SK-N-SH treated with all-trans-retinoic acid at 6 μM for 48 hours (cell line): ENCODE data around the gene HGFAC.

ENCODE experiments used
- ARNTL ChIP-seq: fragments of 450-650 bp; formaldehyde crosslinking; IDR thresholded peaks from 2 replicates; pipeline ENCODE4 v1.5.0; 2020; ENCODE audit warnings: low read depth, mild to moderate bottlenecking, moderate library complexity, borderline replicate concordance
- ESRRG ChIP-seq: fragments of 250-450 bp; sonication (Bioruptor Pico); IDR thresholded peaks from 2 replicates; pipeline ENCODE4 v1.6.1; 2021; ENCODE audit warnings: mild to moderate bottlenecking
- GLIS3 ChIP-seq: fragments of 250-450 bp; sonication (Bioruptor Pico); IDR thresholded peaks from 2 replicates; pipeline ENCODE4 v1.5.0; 2020; ENCODE audit warnings: mild to moderate bottlenecking, moderate library complexity
- ISL1 ChIP-seq: fragments of 250-450 bp; sonication (Bioruptor Pico); IDR thresholded peaks from 2 replicates; pipeline ENCODE4 v2.1.2; 2022; ENCODE audit warnings: mild to moderate bottlenecking, moderate library complexity
- PATZ1 ChIP-seq: fragments of 250-450 bp; sonication (Bioruptor Pico); IDR thresholded peaks from 2 replicates; pipeline ENCODE4 v1.8.0; 2020; ENCODE audit warnings: mild to moderate bottlenecking, moderate library complexity, borderline replicate concordance
- TCF4 ChIP-seq: fragments of 250-450 bp; sonication (Bioruptor Pico); IDR thresholded peaks from 2 replicates; pipeline ENCODE4 v1.8.0; 2021; ENCODE audit warnings: mild to moderate bottlenecking, moderate library complexity, borderline replicate concordance
- TOX ChIP-seq: fragments of 250-450 bp; sonication (Bioruptor Pico); IDR thresholded peaks from 2 replicates; pipeline ENCODE4 v1.8.0; 2021; ENCODE audit warnings: mild to moderate bottlenecking, moderate library complexity, borderline replicate concordance
- ZFP30 ChIP-seq: fragments of 450-650 bp; formaldehyde crosslinking; IDR thresholded peaks from 2 replicates; pipeline ENCODE4 v1.5.0; 2022; ENCODE audit warnings: mild to moderate bottlenecking, moderate library complexity
- ZNF565 ChIP-seq: fragments of 450-650 bp; formaldehyde crosslinking; conservative IDR thresholded peaks from 2 replicates; pipeline ENCODE4 v1.5.0; 2020; ENCODE audit warnings: low read depth, mild to moderate bottlenecking, moderate library complexity
- ZNF8 ChIP-seq: fragments of 450-650 bp; formaldehyde crosslinking; IDR thresholded peaks from 2 replicates; pipeline ENCODE4 v1.5.0; 2020; ENCODE audit warnings: mild to moderate bottlenecking, moderate library complexity

GRCh38 chr4:3473996-3474765, 32.4 kb downstream of the HGFAC start:
- TF ChIP-seq PATZ1 (CRISPR knock-in tag) = no peak
- TF ChIP-seq ZNF8 = no peak
- TF ChIP-seq GLIS3 (CRISPR knock-in tag) = no peak
- no peak for TF ChIP-seq ZNF565 (CRISPR knock-in tag)
- no peak for TF ChIP-seq ZFP30 (CRISPR knock-in tag)
- no peak for TF ChIP-seq TOX
- no peak for TF ChIP-seq TCF4
- TF ChIP-seq ARNTL = no peak
- TF ChIP-seq ESRRG (CRISPR knock-in tag) = no peak
- no peak for TF ChIP-seq ISL1 (CRISPR knock-in tag)
